Esophagus muscularis mucosa (tissue), 3 donors: Measurements from ENCODE around the gene SEMA5A.

Source experiments
- CTCF ChIP-seq, 3 experiments: fragments of 200-600 bp in 2 of 3; fragments of 450-650 bp in 1 of 3; sonication (generic) in 2 of 3; IDR thresholded peaks; one replicate each; pipeline ENCODE4 v1.5.1; 2017 to 2019; ENCODE audit warnings: antibody characterized with exemption in 3 of 3, mild to moderate bottlenecking in 2 of 3, moderate library complexity in 1 of 3
- POLR2A ChIP-seq: fragments of 450-650 bp; IDR thresholded peaks from one replicate; pipeline ENCODE4 v1.6.1; 2017; ENCODE audit warnings: antibody characterized with exemption, moderate library complexity, mild to moderate bottlenecking, low read depth
- POLR2AphosphoS5 ChIP-seq, 2 donors: sonication (generic); formaldehyde crosslinking; IDR thresholded peaks; one replicate each; pipeline ENCODE4 v1.6.1; 2017; ENCODE audit warnings: antibody characterized with exemption in 2 of 2

- TF ChIP-seq CTCF (IDR thresholded peaks at IDR 0.05) = no peak
- no peak for TF ChIP-seq POLR2A
- no peak for TF ChIP-seq POLR2AphosphoS5 (IDR thresholded peaks at IDR 0.05)
Observed at GRCh38 chr5:9516591-9516990, 29.3 kb downstream of the SEMA5A start.
